Endothelial cell of umbilical vein (primary cell): Measurements from ENCODE around the gene MBLAC1.
"Not testable (repeated sequence)": the region's sequence is repeated elsewhere in the genome, so short reads cannot be mapped to it uniquely, and the experiment has no call there.

Experiments used
- CTCF ChIP-seq, 2 donors: IDR thresholded peaks; 1 replicate in 1 of 2; 2 replicates in 1 of 2; pipeline ENCODE4 v1.5.1; 2011; ENCODE audit warnings: low read length in 2 of 2, mild to moderate bottlenecking in 2 of 2, moderate library complexity in 2 of 2, control low read depth in 1 of 2, inconsistent platforms in 1 of 2, low read depth in 1 of 2; ENCODE audit not compliant: insufficient read depth in 1 of 2; ENCODE audit errors: extremely low read depth in 1 of 2
- EZH2 ChIP-seq: IDR thresholded peaks from 2 replicates; pipeline ENCODE4 v1.6.1; 2012; ENCODE audit warnings: borderline replicate concordance, low read depth, mild to moderate bottlenecking, moderate library complexity, low read length, inconsistent platforms; ENCODE audit not compliant: severe bottlenecking
- FOS ChIP-seq: IDR thresholded peaks from 2 replicates; pipeline ENCODE4 v1.6.1; 2011; ENCODE audit warnings: mild to moderate bottlenecking, low read length, moderate library complexity, borderline replicate concordance; ENCODE audit not compliant: insufficient read depth
- JUN ChIP-seq: IDR thresholded peaks from 2 replicates; pipeline ENCODE4 v1.6.1; 2011; ENCODE audit warnings: borderline replicate concordance, low read depth; ENCODE audit not compliant: insufficient read length, insufficient read depth
- MAX ChIP-seq: IDR thresholded peaks from 2 replicates; pipeline ENCODE4 v1.6.1; 2011; ENCODE audit not compliant: insufficient read depth, insufficient read length
- POLR2A ChIP-seq: IDR thresholded peaks from 2 replicates; pipeline ENCODE4 v1.6.1; 2012; ENCODE audit warnings: low read depth, mild to moderate bottlenecking, control low read depth, low read length
- POLR2AphosphoS5 ChIP-seq: IDR thresholded peaks from 2 replicates; pipeline ENCODE4 v1.6.1; 2012; ENCODE audit warnings: low read depth, mild to moderate bottlenecking, control low read depth, low read length, moderate library complexity; ENCODE audit not compliant: insufficient read depth

- not testable (repeated sequence) for TF ChIP-seq CTCF (IDR thresholded peaks at IDR 0.05; ENCODE audit: extremely low read depth in 1 of 2, insufficient read depth in 1 of 2, low read depth in 1 of 2, low read length in 2 of 2); POLR2A; POLR2AphosphoS5; MAX; JUN; EZH2; FOS
These were observed 3.4 kb downstream of the MBLAC1 start for GRCh38 chr7:100130220-100130607.
